Activated T-cell treated with anti-CD3 and anti-CD28 coated beads, Interleukin-2, amount 50 U/mL, for 72 hours (primary cell): ENCODE measurements around the gene DAP3. TPM values are rescaled to one million over a fixed set of nuclear protein-coding genes. Genes with fewer than 3 reads are reported as not detected.
"Not testable (repeated sequence)": the region's sequence is repeated elsewhere in the genome, so short reads cannot be mapped to it uniquely, and the experiment has no call there.

Experiments used
- ATAC-seq, 2 donors: fragments of 150-1000 bp; cut with Tn5 transposase; replicated peaks in 1 of 2; 2 replicates each; pipeline ENCODE4 v1.10.0; 2021; ENCODE audit warnings: moderate library complexity in 2 of 2, mild to moderate bottlenecking in 1 of 2
- DNase-seq, 2 donors: peaks; one replicate each; pipeline ENCODE4 v3.0.0; 2021 to 2022; ENCODE audit warnings: mixed read lengths in 1 of 2
- H3K27ac Mint-ChIP-seq: one replicate; pipeline ENCODE4 v1.8.0; 2022; ENCODE audit warnings: mild to moderate bottlenecking, moderate library complexity, mixed read lengths
- H3K27me3 Mint-ChIP-seq: one replicate; pipeline ENCODE4 v1.8.0; 2022; ENCODE audit warnings: low read depth, mixed read lengths
- H3K36me3 Mint-ChIP-seq, 2 donors: one replicate each; pipeline ENCODE4 v1.8.0; 2022; ENCODE audit warnings: mixed read lengths in 2 of 2, mild to moderate bottlenecking in 1 of 2; ENCODE audit not compliant: insufficient read depth in 2 of 2
- H3K4me1 Mint-ChIP-seq: one replicate; pipeline ENCODE4 v1.8.0; 2022; ENCODE audit warnings: low read depth, mixed read lengths
- H3K4me3 Mint-ChIP-seq, 2 donors: one replicate each; pipeline ENCODE4 v1.8.0; 2022; ENCODE audit warnings: mild to moderate bottlenecking in 2 of 2, mixed read lengths in 2 of 2, moderate library complexity in 2 of 2
- H3K9me3 Mint-ChIP-seq, 2 donors: one replicate each; pipeline ENCODE4 v1.8.0; 2022; ENCODE audit warnings: mixed read lengths in 2 of 2
- total RNA-seq, 2 donors: library from RNA; stranded (reverse); gene quantifications; one replicate each; pipeline ENCODE4 v1.2.3, GENCODE V29; 2022

Gene DAP3
- total RNA-seq, 2 donors from 2014 or later: 123 to 135 TPM

- not testable (repeated sequence) for H3K9me3 Mint-ChIP-seq, H3K36me3 Mint-ChIP-seq, H3K27me3 Mint-ChIP-seq, H3K4me1 Mint-ChIP-seq
- ATAC-seq: peak; percentile 95
- peak overlapping the region; percentile 98 for H3K27ac Mint-ChIP-seq
- peak; percentile 97 to 99 for DNase-seq
- H3K4me3 Mint-ChIP-seq: peak overlapping the region; percentile 88 to 96
These were observed 56.7 kb downstream of the DAP3 start for GRCh38 chr1:155745284-155746228.

- H3K27ac Mint-ChIP-seq, H3K9me3 Mint-ChIP-seq, H3K4me1 Mint-ChIP-seq, ATAC-seq, H3K27me3 Mint-ChIP-seq, H3K4me3 Mint-ChIP-seq, H3K36me3 Mint-ChIP-seq, DNase-seq: not testable (repeated sequence)
These were observed 58.7 kb downstream of the DAP3 start for GRCh38 chr1:155747586-155747985.

- DNase-seq, H3K4me1 Mint-ChIP-seq, H3K9me3 Mint-ChIP-seq, H3K36me3 Mint-ChIP-seq, H3K27me3 Mint-ChIP-seq, H3K4me3 Mint-ChIP-seq, ATAC-seq: not testable (repeated sequence)
- H3K27ac Mint-ChIP-seq: peak overlapping the region; percentile 56
These were observed 59.2 kb downstream of the DAP3 start for GRCh38 chr1:155748141-155748540.

GRCh38 chr1:155759017-155759416, 70.1 kb downstream of the DAP3 start:
- not testable (repeated sequence) for DNase-seq, H3K27me3 Mint-ChIP-seq, H3K4me1 Mint-ChIP-seq, H3K27ac Mint-ChIP-seq, ATAC-seq, H3K4me3 Mint-ChIP-seq, H3K9me3 Mint-ChIP-seq
- peaks cover 9 to 18% of the 10 kb centered on the region in 2 donors for H3K36me3 Mint-ChIP-seq

- DNase-seq (no peak), ATAC-seq (no peak)
- Mint-ChIP-seq H3K27me3 (no peaks in the 10 kb centered on the region), H3K4me1 (no peaks in the 10 kb centered on the region), H3K27ac (peak overlapping the region; percentile 8), H3K4me3 (no peak overlapping the region), H3K36me3 (peaks cover 9 to 14% of the 10 kb centered on the region in 2 donors), H3K9me3 (no peaks in the 10 kb centered on the region)
These were observed 71.2 kb downstream of the DAP3 start for GRCh38 chr1:155759966-155760630.

GRCh38 chr1:155760751-155761475, 72.0 kb downstream of the DAP3 start:
- Mint-ChIP-seq H3K36me3 (peaks cover 9 to 18% of the 10 kb centered on the region in 2 donors), H3K4me3 (no peak overlapping the region), H3K4me1 (no peaks in the 10 kb centered on the region), H3K27me3 (no peaks in the 10 kb centered on the region), H3K27ac (peak overlapping the region; percentile 51), H3K9me3 (no peaks in the 10 kb centered on the region)
- ATAC-seq (no peak), DNase-seq (no peak)

GRCh38 chr1:155761736-155762405, 73.0 kb downstream of the DAP3 start:
- H3K4me3 Mint-ChIP-seq: no peak overlapping the region
- no peaks in the 10 kb centered on the region for H3K4me1 Mint-ChIP-seq
- DNase-seq: no peak
- H3K27ac Mint-ChIP-seq: no peak overlapping the region
- H3K9me3 Mint-ChIP-seq: no peaks in the 10 kb centered on the region
- no peaks in the 10 kb centered on the region for H3K27me3 Mint-ChIP-seq
- H3K36me3 Mint-ChIP-seq: peaks cover 9 to 19% of the 10 kb centered on the region in 2 donors
- no peak for ATAC-seq

DNA sequence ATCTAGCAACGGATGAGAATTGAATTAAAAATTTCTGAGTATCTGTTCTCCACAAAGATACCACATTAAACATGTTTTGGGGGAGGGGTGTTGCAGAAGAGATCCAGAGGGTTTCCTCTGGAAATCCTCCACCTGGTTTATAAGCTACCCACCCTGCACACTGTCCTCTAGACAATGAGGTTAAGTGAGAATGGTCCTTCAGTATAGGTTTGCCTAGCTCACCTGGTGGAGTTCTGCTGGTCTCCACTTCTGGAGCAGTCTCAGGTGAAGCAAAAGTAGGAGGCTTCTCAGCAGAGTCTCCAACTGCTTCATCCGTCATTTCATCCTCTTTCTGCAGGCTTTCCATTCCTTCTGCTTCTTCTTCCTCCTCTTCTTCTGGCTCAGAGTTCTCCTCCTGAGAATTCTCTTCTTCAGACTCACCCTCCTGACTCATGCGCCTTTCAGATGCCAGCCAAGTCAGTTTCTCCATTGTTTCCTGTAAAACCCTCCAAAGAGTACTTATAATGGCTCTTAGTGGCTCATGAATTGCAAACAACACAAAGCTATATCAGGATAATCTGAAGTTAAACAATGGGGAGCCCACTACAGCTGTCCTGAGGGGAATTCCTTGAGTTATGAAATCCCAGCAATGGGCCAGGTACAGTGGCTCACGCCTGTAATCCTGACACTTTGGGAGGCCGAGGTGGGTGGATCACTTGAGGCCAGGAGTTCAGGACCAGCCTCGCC, 74.4 kb downstream of the DAP3 start:
- peak overlapping the region; percentile 36 for H3K27ac Mint-ChIP-seq
- H3K9me3 Mint-ChIP-seq, H3K4me1 Mint-ChIP-seq, H3K27me3 Mint-ChIP-seq, ATAC-seq, H3K4me3 Mint-ChIP-seq, DNase-seq: not testable (repeated sequence)
- peaks cover 9 to 20% of the 10 kb centered on the region in 2 donors for H3K36me3 Mint-ChIP-seq

DNA sequence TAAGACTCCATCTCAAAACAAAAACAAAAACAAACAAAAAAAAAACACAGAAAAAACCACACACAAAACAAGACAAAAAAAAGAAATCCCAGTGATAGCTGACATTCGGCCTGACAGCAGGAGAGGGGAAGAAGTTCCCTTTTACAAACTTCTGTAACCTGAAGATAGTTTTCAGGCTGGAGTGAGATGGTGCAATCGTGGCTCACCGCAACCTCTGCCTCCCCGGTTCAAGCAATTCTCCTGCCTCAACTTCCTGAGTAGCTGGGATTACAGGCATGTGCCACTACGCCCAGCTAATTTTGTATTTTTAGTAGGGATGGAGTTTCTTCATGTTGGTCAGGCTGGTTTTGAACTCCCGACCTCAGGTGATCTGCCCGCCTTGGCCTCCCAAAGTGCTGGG, 75.1 kb downstream of the DAP3 start:
- not testable (repeated sequence) for H3K4me1 Mint-ChIP-seq, H3K27me3 Mint-ChIP-seq, ATAC-seq, DNase-seq, H3K9me3 Mint-ChIP-seq, H3K4me3 Mint-ChIP-seq
- peak overlapping the region; percentile 80 for H3K27ac Mint-ChIP-seq
- H3K36me3 Mint-ChIP-seq: peaks cover 11 to 24% of the 10 kb centered on the region in 2 donors

- not testable (repeated sequence) for H3K27ac Mint-ChIP-seq
- peaks cover 7 to 34% of the 10 kb centered on the region in 2 donors for H3K36me3 Mint-ChIP-seq
These were observed 78.6 kb downstream of the DAP3 start for GRCh38 chr1:155767399-155767989.

GRCh38 chr1:155769257-155769656, 80.4 kb downstream of the DAP3 start:
- no peaks in the 10 kb centered on the region for H3K27me3 Mint-ChIP-seq
- H3K4me1 Mint-ChIP-seq: no peaks in the 10 kb centered on the region
- no peak for DNase-seq
- H3K27ac Mint-ChIP-seq: no peak overlapping the region
- H3K4me3 Mint-ChIP-seq: no peak overlapping the region
- no peaks in the 10 kb centered on the region for H3K9me3 Mint-ChIP-seq
- H3K36me3 Mint-ChIP-seq: peaks cover 10 to 37% of the 10 kb centered on the region in 2 donors
- ATAC-seq: no peak

More at GRCh38 chr1:155767399-155767989, 78.6 kb downstream of the DAP3 start:
- not testable (repeated sequence) for H3K4me3 Mint-ChIP-seq, H3K9me3 Mint-ChIP-seq, ATAC-seq, H3K27me3 Mint-ChIP-seq, DNase-seq, H3K4me1 Mint-ChIP-seq

DNA sequence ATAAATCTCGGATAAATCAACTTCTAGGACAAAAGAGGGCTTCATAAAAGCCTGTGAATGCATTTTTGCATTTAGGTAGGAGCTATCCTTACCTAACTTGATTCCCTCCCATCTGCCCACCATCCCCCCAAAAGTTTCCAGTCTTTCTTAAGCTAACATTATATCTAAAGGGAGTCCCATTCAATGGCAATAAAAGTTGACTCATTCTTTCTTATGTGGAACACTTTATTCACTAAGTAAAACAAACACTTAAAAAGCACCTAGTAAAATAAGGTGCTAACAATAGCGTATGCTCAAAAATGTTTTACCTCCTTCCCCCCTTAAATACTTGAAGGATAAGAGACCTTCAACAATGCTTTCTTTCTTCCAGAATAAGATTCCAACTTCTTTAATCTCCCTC, 84.3 kb downstream of the DAP3 start:
- Mint-ChIP-seq H3K4me1 (peaks cover 4% of the 10 kb centered on the region), H3K27ac (peak overlapping the region; percentile 81), H3K9me3 (no peaks in the 10 kb centered on the region), H3K36me3 (peaks cover 15 to 47% of the 10 kb centered on the region in 2 donors), H3K4me3 (no peak overlapping the region), H3K27me3 (no peaks in the 10 kb centered on the region)
- ATAC-seq (no peak), DNase-seq (no peak)
